ENCODE data around the gene DLGAP4.
A peak's percentile ranks its signal among the peaks of the same experiment; 100 is the strongest.

The DLGAP4 gene

DNA sequence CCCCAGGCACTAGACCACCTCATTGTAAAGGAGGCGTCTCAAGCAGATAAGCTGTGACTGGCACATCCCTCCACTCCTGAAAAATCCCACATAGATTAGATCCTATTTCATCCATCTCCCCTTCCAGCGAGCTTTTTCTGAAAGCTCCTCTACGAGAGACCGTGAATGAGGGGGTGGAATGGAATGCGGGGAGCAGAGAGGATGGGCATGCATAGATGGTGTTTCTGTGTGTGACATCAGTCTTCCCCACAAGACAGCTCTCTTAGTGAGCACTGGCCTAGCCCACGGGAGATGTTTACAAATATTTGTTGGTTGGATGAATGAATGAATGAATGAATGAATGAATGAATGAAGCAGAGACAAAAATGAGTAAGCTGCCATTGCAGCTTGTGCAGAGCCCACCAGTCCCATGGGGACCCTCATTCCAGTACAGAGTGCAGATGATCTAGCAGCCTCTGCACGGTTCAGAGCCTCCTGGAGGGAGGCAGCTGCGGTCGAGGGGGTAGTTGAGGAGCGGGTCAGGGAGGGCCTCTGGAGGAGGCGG is 98.4 kb downstream of the DLGAP4 start:
- DNase-seq (ENCODE audit: low read depth), result no peak

DNA sequence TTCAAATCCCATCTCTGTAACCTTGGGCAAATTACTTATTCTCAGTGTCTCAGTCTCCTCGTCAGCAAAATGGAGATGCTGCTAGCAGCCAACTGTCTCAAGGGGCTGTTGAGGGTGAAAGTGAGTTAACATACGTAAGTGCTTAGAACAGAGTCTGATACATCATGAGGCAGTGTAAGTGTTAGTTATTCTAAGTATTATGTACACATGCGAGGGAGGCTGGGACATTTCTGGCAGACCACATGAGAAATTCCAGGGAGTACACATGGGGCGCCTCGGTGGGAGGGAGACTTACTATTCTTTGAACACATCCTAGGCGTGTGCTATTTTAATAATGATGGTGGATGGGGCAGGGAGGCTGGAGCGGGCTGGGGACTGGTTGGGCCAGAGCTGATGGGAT is 99.1 kb downstream of the DLGAP4 start:
- DNase-seq (ENCODE audit: low read depth), result no peak

DNA sequence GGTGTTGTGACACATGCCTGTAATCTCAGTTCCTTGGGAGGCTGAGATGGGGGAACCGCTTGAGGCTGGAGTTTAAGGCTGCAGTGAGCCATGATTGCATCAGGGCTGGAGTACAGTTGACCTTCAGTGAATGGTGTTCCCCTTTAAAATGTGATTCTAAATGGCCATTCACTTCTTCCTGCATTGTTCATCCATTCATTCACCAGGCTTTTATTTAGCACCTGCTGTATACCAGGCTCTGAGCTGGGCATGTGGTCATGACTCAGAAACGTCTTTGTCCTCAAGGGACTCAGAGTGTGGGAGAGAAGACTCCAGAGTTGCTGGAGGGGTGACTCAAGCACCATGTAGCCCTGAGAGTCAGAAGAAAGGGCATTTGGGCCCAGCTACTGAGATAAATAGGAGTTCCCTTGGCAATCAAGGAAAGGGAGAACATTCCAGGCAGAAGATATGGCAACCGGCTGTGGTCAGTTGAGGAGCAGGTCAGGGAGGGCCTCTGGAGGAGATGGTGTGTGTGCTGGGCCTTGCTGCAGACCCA is 101.1 kb downstream of the DLGAP4 start:
- DNase-seq (ENCODE audit: low read depth), result peak; percentile 51

DNA sequence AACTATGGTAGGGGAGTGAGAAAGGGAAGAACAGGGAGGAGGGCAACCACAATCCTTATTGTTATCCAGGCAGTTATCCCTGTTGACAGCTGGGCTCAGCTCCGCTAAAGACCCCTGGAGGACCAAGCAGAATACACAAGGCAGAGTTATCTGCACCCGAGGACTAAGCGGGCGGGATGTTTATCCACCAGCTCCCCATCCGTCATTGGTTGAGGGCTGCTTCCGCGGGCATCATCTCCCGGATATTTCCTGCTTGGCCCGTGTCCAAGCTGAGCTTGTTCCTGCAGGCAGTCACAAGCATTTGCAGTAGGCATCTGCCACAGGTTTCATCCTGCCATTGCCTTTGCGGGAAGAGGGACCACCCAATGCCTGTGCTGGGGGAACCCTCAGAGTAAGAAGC is 102.1 kb downstream of the DLGAP4 start:
- DNase-seq (ENCODE audit: low read depth), result no peak

DNA sequence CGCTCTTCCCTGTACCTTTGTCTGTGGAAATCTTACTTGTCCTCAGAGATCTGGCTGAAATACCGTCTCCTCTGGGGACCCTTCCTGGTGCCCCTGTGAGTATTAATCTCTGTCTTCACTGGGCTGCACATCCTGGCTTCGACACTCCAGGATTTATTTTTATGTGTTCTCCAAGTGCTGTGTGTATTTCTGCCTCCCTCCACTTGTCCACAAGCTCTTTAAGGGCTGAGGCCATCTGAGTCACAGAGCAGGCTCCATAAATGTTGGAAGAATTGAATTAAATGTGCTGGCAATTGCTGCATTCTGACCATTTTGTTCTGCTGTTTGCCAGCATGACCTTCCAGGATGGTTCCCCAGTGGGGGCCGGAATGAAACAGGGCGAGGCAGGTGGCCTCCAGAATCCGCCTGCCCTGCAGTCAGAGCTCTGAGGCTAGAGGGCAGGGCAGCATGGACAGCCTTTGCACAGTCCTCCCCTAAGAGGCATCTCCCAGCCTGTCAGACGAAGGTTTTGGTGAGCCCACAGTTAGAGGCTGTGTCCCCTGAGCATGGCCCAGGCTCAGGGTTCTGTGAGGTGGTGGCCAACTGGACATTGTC is 105.8 kb downstream of the DLGAP4 start:
- no peak for DNase-seq (ENCODE audit: low read depth)

GRCh38 chr20:36415475-36416002 is 109.4 kb downstream of the DLGAP4 start:
- DNase-seq (ENCODE audit: low read depth), result no peak

GRCh38 chr20:36418711-36419110 is 112.6 kb downstream of the DLGAP4 start:
- no peak for DNase-seq (ENCODE audit: low read depth)

- DNase-seq (ENCODE audit: low read depth), result no peak
Observed at GRCh38 chr20:36421641-36422040, 115.5 kb downstream of the DLGAP4 start.

- DNase-seq (ENCODE audit: low read depth), result no peak
Observed at GRCh38 chr20:36424314-36424713, 118.2 kb downstream of the DLGAP4 start.

- no peak for DNase-seq (ENCODE audit: low read depth)
Observed at GRCh38 chr20:36425166-36425565, 119.0 kb downstream of the DLGAP4 start.

DNA sequence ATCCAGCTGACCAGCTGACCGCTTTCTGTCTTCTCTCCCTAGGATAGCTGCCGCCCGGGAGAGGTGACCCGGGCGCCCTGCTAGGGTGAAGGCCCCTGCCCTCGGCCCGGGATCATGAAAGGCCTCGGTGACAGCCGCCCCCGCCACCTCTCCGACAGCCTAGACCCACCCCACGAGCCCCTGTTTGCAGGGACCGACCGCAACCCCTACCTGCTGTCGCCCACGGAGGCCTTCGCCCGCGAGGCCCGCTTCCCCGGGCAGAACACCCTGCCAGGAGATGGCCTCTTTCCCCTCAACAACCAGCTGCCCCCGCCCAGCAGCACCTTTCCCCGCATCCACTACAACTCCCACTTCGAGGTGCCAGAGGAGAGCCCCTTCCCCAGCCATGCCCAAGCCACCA is 125.5 kb downstream of the DLGAP4 start:
- no peak for DNase-seq (ENCODE audit: low read depth)

DNA sequence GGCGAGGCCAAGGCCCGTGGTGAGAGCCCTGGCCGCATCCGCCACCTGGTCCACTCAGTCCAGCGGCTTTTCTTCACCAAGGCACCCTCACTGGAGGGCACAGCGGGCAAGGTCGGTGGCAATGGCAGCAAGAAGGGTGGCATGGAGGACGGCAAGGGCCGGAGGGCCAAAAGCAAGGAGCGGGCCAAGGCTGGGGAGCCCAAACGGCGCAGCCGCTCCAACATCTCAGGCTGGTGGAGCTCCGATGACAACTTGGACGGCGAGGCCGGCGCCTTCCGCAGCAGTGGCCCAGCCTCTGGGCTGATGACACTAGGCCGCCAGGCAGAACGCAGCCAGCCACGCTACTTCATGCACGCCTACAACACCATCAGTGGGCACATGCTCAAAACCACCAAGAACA is 126.0 kb downstream of the DLGAP4 start:
- DNase-seq (ENCODE audit: low read depth), result no peak

DNA sequence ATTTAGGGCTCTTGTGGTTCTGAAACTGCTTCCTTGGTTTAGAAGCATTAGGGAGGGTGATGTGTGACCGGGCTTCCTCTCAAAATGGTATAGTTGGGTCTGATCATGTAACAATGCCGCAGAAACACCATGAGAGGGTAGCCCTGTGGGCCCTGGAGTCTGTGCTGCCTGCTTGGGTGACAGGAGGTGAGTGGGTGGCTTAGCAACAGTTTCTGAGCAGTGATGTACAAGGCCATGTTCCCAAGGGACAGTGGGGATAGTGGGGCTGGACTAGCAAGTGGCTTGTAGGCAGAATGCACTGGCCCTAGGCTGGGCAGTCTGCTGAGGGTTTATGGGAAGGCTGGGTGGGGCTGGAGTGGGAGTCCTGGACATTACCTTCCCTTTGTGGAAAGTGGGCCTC is 128.2 kb downstream of the DLGAP4 start:
- DNase-seq (ENCODE audit: low read depth), result no peak

DNA sequence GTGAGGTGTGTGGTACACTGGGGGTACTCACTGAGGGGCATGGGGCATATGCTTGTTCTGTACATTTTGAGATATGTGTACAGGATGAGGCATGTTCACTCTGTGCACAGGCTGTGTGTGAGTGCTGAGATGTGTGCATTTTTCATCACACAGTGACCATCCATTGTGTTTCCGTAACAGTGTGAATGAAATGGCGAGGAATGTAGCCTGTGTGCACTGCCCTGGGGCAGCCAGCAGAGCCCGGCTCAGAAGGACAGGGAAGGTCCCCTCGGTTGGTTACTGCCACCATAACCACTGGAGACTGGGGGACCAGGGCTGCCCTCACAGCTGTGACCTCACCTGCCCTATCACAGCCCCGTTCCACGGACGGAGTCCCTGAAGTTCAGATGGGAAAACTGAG is 129.0 kb downstream of the DLGAP4 start:
- DNase-seq (ENCODE audit: low read depth), result no peak

DNA sequence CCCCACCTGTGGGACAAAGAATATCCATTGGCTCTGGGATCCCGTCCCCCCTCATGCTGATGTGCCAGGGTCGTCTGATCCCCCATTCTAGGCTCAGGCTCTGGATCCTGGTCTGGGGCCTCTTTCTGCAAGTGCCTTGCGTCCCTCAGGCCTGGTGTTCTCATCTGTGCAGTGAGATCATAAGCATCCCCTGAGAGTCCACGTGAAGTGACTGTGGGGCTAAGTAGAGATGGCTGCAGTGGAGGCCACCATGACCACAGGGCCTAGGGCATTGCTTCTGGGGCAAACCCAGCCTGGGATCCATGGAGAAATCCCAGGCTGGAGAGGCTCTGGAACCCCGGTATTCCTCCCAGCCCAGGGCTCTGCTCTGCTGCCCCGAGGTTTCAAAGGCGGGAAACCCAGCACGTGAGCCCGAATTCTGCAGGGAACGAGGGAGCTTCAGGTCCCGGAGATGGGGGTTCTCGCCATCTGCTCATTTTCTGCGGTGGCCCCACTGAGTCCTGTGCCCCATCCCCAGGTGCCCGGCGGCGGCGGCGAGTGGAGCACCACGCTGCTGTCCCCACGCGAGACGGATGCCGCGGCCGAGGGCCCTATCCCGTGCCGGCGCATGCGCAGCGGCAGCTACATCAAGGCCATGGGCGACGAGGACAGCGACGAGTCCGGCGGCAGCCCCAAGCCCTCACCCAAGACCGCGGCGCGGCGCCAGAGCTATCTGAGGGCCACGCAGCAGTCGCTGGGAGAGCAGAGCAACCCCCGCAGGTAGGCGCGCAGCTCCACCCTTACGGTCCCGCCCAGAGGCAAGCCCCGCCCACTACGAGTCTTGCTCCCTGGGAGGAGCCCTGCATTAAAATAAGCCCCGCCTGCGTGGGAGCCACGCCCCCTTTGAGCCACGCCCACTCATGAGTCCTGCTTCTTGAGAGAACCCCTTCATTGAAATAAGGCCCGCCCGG is 129.7 kb downstream of the DLGAP4 start:
- no peak for DNase-seq (ENCODE audit: low read depth)

- peak; percentile 14 for DNase-seq (ENCODE audit: low read depth)
Observed at GRCh38 chr20:36439040-36439730, 133.0 kb downstream of the DLGAP4 start.

- DNase-seq (ENCODE audit: low read depth), result no peak
Observed at GRCh38 chr20:36439731-36440072, 133.6 kb downstream of the DLGAP4 start.

GRCh38 chr20:36440370-36441026 is 134.4 kb downstream of the DLGAP4 start:
- DNase-seq (ENCODE audit: low read depth), result no peak

GRCh38 chr20:36441027-36441414 is 134.9 kb downstream of the DLGAP4 start:
- DNase-seq (ENCODE audit: low read depth), result no peak

GRCh38 chr20:36441416-36441815 is 135.3 kb downstream of the DLGAP4 start:
- DNase-seq (ENCODE audit: low read depth), result no peak

DNA sequence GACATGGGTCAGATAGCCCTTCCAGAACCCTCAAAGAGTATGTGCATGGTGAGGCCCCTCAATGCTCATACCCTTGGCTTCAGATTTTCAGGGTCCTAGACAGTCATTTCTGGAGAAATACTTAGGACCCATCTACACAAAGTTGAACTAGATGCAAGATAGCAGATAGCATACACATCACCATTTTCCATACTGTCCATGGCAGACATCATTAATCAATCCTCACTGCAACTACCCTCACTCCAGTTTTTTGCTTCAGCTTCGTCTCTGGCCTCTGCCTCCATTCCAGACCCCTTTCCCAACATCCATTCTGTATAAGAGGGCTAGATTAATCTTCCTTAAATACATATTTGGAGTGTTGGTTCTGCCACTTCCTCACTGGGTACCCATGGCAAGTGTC is 139.7 kb downstream of the DLGAP4 start:
- no peak for DNase-seq (ENCODE audit: low read depth)

DNA sequence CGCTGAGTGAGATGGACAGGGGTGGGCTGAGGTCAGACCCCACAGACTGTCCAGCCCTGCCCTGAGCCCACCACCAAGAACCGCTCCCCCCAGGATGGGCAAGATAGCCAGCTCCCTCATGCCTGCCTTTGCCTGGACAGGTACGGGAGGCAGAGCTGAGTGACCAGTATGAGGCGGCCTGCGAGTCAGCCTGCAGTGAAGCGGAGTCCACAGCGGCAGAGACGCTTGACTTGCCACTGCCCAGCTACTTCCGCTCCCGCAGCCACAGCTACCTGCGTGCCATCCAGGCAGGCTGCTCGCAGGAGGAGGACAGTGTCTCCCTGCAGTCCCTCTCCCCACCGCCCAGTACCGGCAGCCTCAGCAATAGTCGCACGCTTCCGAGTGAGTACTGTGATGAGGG is 140.4 kb downstream of the DLGAP4 start:
- DNase-seq (ENCODE audit: low read depth), result no peak
